Liver (tissue), 9 donors: ENCODE data around the gene LGALS12. TPM values are rescaled to one million over a fixed set of nuclear protein-coding genes. Genes with fewer than 3 reads are reported as not detected.

Experiments used
- DNase-seq: peaks from one replicate; pipeline ENCODE4 v3.0.0-alpha.2; 2017; ENCODE audit warnings: low spot score
- H3K27ac ChIP-seq, 2 donors: one replicate each; pipeline ENCODE4 v1.7.0; 2013; ENCODE audit warnings: inconsistent platforms in 2 of 2, low read length in 2 of 2, control low read depth in 1 of 2, low read depth in 1 of 2, mild to moderate bottlenecking in 1 of 2
- H3K27me3 ChIP-seq, 4 donors: one replicate each; pipeline versions ENCODE4 v1.6.1 to v1.7.0; 2013; ENCODE audit warnings: low read length in 3 of 4, inconsistent platforms in 1 of 4, mild to moderate bottlenecking in 1 of 4, moderate library complexity in 1 of 4; ENCODE audit not compliant: control insufficient read depth in 4 of 4, insufficient read depth in 4 of 4
- H3K36me3 ChIP-seq, 4 donors: one replicate each; pipeline versions ENCODE4 v1.6.1 to v1.7.0; 2013; ENCODE audit warnings: low read length in 3 of 4, mild to moderate bottlenecking in 3 of 4, low read depth in 1 of 4, moderate library complexity in 1 of 4; ENCODE audit not compliant: control insufficient read depth in 4 of 4, insufficient read depth in 3 of 4
- H3K4me1 ChIP-seq, 4 donors: one replicate each; pipeline versions ENCODE4 v1.6.1 to v1.7.0; 2013; ENCODE audit warnings: low read length in 3 of 4, mild to moderate bottlenecking in 3 of 4, moderate library complexity in 1 of 4; ENCODE audit not compliant: control insufficient read depth in 4 of 4, insufficient read depth in 4 of 4
- H3K4me3 ChIP-seq, 3 donors: one replicate each; pipeline versions ENCODE4 v1.6.1 to v1.7.0; 2013; ENCODE audit warnings: low read length in 3 of 3, control low read depth in 1 of 3, low read depth in 1 of 3, mild to moderate bottlenecking in 1 of 3
- H3K9ac ChIP-seq, 2 donors: one replicate each; pipeline ENCODE4 v1.7.0; 2013; ENCODE audit warnings: low read length in 2 of 2, mild to moderate bottlenecking in 2 of 2, moderate library complexity in 2 of 2, control low read depth in 1 of 2, low read depth in 1 of 2
- H3K9me3 ChIP-seq, 4 donors: one replicate each; pipeline versions ENCODE4 v1.6.1 to v1.7.0; 2013; ENCODE audit warnings: low read length in 3 of 4; ENCODE audit not compliant: control insufficient read depth in 4 of 4
- EGR1 ChIP-seq, 2 donors: IDR thresholded peaks; 2 replicates each; pipeline ENCODE4 v1.6.1; 2016 to 2018; ENCODE audit warnings: antibody characterized with exemption in 2 of 2, low read depth in 2 of 2
- FOXA1 ChIP-seq: IDR thresholded peaks from 2 replicates; pipeline ENCODE4 v1.6.1; 2016; ENCODE audit warnings: antibody characterized with exemption
- FOXA2 ChIP-seq: IDR thresholded peaks from 2 replicates; pipeline ENCODE4 v1.6.1; 2016; ENCODE audit warnings: antibody characterized with exemption
- GABPA ChIP-seq, 2 donors: IDR thresholded peaks in 1 of 2; conservative IDR thresholded peaks in 1 of 2; 2 replicates each; pipeline ENCODE4 v1.6.1; 2016; ENCODE audit warnings: antibody characterized with exemption in 2 of 2, mild to moderate bottlenecking in 1 of 2, moderate library complexity in 1 of 2
- HNF4A ChIP-seq, 2 donors: conservative IDR thresholded peaks; 2 replicates each; pipeline ENCODE4 v1.6.1; 2016; ENCODE audit warnings: antibody characterized with exemption in 2 of 2, mild to moderate bottlenecking in 2 of 2
- HNF4G ChIP-seq: IDR thresholded peaks from 2 replicates; pipeline ENCODE4 v1.6.1; 2016; ENCODE audit warnings: antibody characterized with exemption
- JUND ChIP-seq, 2 donors: IDR thresholded peaks; 2 replicates each; pipeline ENCODE4 v1.6.1; 2016; ENCODE audit warnings: antibody characterized with exemption in 2 of 2
- NR2F2 ChIP-seq: IDR thresholded peaks from 2 replicates; pipeline ENCODE4 v1.6.1; 2016; ENCODE audit warnings: antibody characterized with exemption
- RAD21 ChIP-seq, 2 donors: IDR thresholded peaks; 2 replicates each; pipeline ENCODE4 v1.6.1; 2016; ENCODE audit warnings: antibody characterized with exemption in 2 of 2, mild to moderate bottlenecking in 2 of 2
- RXRA ChIP-seq, 2 donors: IDR thresholded peaks; 2 replicates each; pipeline ENCODE4 v1.6.1; 2017 to 2018; ENCODE audit warnings: antibody characterized with exemption in 2 of 2, mild to moderate bottlenecking in 1 of 2
- SP1 ChIP-seq: IDR thresholded peaks from 2 replicates; pipeline ENCODE4 v1.6.1; 2018; ENCODE audit warnings: antibody characterized with exemption, mild to moderate bottlenecking
- TAF1 ChIP-seq: conservative IDR thresholded peaks from 2 replicates; pipeline ENCODE4 v1.6.1; 2016; ENCODE audit warnings: antibody characterized with exemption, mild to moderate bottlenecking
- YY1 ChIP-seq: IDR thresholded peaks from 2 replicates; pipeline ENCODE4 v1.6.1; 2016; ENCODE audit warnings: antibody characterized with exemption, mild to moderate bottlenecking
- WGBS: extraction: QIAGEN DNeasy Blood & Tissue Kit; methylation state at CpG from one replicate; pipeline ENCODE4 v1.1.7; 2013; 5-methylcytosine and 5-hydroxymethylcytosine counted together
- polyA plus RNA-seq, 2 donors: library from polyadenylated mRNA; stranded (reverse) in 1 of 2; unstranded in 1 of 2; fragments of 200-250 nt in 1 of 2; fragments of >200 nt in 1 of 2; fragmentation: Nextera tagmentation in 1 of 2; extraction: Ambion mirVana in 1 of 2; gene quantifications; one replicate each; pipeline versions ENCODE4 v1.2.1 to v1.2.3, GENCODE V29; 2013 to 2015
- total RNA-seq, 2 donors: library from RNA; depleted of rRNA; stranded (reverse); fragments of >200 nt; gene quantifications; one replicate each; pipeline ENCODE4 v1.2.3, GENCODE V29; 2014
- TF ChIP-seq, protein P1 (sequence below): IDR thresholded peaks from 2 replicates; pipeline ENCODE4 v1.6.1; 2016; ENCODE audit warnings: antibody characterized with exemption
- TF ChIP-seq, protein P2 (sequence below): IDR thresholded peaks from 2 replicates; pipeline ENCODE4 v1.6.1; 2016; ENCODE audit warnings: antibody characterized with exemption
- TF ChIP-seq, protein P3 (sequence below): IDR thresholded peaks from 2 replicates; pipeline ENCODE4 v1.6.1; 2016; ENCODE audit warnings: antibody characterized with exemption
- TF ChIP-seq, protein P4 (sequence below): fragments of 150-350 bp; IDR thresholded peaks from 2 replicates; pipeline ENCODE4 v1.5.1; 2017; ENCODE audit warnings: improper control_type of control experiment, low read depth, low read length; ENCODE audit not compliant: missing input control
- TF ChIP-seq, protein P5 (sequence below): IDR thresholded peaks from 2 replicates; pipeline ENCODE4 v1.6.1; 2016; ENCODE audit warnings: antibody characterized with exemption, mild to moderate bottlenecking
- donor health status: healthy.
- donor health status: healthy.
- donor health status: healthy.
- donor health status: healthy.
- donor health status: healthy.

LGALS12 gene
- total and polyA plus RNA-seq, 4 donors, result 0.03 to 0.98 TPM; not detected in 2

DNA sequence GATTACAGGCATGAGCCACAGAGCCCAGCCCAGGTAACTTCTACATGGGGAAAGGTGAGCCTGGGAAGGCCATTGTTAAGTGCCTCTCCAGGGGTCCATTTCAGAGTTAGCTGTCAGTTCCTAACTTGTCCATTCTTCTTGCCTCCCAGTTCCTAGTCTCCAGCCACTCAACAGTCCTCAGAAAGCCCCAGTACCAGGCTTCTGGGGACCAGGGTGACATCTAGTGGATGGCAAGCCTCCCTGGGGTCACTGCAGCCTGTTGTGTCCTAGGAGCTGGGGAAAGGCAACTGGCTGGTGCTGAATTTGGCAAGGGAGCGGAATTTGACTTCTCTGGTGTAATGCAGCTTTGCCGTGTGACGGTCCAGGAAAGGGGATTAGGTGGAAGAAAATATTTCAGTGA, 2.1 kb downstream of the LGALS12 start (continued):
- TF ChIP-seq, protein P1, sequence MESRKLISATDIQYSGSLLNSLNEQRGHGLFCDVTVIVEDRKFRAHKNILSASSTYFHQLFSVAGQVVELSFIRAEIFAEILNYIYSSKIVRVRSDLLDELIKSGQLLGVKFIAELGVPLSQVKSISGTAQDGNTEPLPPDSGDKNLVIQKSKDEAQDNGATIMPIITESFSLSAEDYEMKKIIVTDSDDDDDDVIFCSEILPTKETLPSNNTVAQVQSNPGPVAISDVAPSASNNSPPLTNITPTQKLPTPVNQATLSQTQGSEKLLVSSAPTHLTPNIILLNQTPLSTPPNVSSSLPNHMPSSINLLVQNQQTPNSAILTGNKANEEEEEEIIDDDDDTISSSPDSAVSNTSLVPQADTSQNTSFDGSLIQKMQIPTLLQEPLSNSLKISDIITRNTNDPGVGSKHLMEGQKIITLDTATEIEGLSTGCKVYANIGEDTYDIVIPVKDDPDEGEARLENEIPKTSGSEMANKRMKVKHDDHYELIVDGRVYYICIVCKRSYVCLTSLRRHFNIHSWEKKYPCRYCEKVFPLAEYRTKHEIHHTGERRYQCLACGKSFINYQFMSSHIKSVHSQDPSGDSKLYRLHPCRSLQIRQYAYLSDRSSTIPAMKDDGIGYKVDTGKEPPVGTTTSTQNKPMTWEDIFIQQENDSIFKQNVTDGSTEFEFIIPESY, result no peak
- no peak for TF ChIP-seq FOXA2
- peak; percentile 62 to 77 for TF ChIP-seq RXRA (IDR thresholded peaks at IDR 0.05)
- peak; percentile 89 to 92 for TF ChIP-seq RAD21 (IDR thresholded peaks at IDR 0.05)
- no peak for TF ChIP-seq TAF1

DNA sequence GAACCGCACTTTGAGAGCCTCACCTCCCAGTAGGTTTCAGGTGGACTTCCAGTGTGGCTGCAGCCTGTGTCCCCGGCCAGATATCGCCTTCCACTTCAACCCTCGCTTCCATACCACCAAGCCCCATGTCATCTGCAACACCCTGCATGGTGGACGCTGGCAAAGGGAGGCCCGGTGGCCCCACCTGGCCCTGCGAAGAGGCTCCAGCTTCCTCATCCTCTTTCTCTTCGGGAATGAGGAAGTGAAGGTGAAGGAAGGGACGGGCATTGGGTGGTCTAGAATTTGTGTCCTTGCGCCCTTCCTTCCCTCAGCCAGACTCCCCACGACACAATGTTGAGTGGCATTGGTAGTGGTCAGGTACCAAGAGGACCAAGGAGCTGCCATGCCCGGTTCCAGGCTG, 2.9 kb downstream of the LGALS12 start:
- DNase-seq, result no peak
- no peaks in the 10 kb centered on the region for H3K36me3 ChIP-seq
- peaks cover 16 to 48% (median 38%) of the 10 kb centered on the region in 4 donors for H3K4me1 ChIP-seq
- H3K27ac ChIP-seq, result no peak overlapping the region
- H3K27me3 ChIP-seq, result no peaks in the 10 kb centered on the region
- TF ChIP-seq, protein P1, result no peak
- TF ChIP-seq, protein P2, sequence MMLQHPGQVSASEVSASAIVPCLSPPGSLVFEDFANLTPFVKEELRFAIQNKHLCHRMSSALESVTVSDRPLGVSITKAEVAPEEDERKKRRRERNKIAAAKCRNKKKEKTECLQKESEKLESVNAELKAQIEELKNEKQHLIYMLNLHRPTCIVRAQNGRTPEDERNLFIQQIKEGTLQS, result no peak
- TF ChIP-seq RXRA (IDR thresholded peaks at IDR 0.05) (no peak), EGR1 (IDR thresholded peaks at IDR 0.05; ENCODE audit: low read depth in 2 of 2) (no peak), SP1 (no peak), JUND (IDR thresholded peaks at IDR 0.05) (no peak), NR2F2 (no peak), FOXA2 (no peak), GABPA (IDR thresholded peaks at IDR 0.05 in 1 of 2, conservative IDR thresholded peaks at IDR 0.05 in 1 of 2) (no peak)
- TF ChIP-seq, protein P3, sequence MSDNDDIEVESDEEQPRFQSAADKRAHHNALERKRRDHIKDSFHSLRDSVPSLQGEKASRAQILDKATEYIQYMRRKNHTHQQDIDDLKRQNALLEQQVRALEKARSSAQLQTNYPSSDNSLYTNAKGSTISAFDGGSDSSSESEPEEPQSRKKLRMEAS, result no peak
- H3K9me3 ChIP-seq, result no peaks in the 10 kb centered on the region
- H3K9ac ChIP-seq, result no peak overlapping the region
- WGBS, result 91% methylated on average over 12 of the region's 12 CpGs
- H3K4me3 ChIP-seq, result no peak overlapping the region

DNA sequence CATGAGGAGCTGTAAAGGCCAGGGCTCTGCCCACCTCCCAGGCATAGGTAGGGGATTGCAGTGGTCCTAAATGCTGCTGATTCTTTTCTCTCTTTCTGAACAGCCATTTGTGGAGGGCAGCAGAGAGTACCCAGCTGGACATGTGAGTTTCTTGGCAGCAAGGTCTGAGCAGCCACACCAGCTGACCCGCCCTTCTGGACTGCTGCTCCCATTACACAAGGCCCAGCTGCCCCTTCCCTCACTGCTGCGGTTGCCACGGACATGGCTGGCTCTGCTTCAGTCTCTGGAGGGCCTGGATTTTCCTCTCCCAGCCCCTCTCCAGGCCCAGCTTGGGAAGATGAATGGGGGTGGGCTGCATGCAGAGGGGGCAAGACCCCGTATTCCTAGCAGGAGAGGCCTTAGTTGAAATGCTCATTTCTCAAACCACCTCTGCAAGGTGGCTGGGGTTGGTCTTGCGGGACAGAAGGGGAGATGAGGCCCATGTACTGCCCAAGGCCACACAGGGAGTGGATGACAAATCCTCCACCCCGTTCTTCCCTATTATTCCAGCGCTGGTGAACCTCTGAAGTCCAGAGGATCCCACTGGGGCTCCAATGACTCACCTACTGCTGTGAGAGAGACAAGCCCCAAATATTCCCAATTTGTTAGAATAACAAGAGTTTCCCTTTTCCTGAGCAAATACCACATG, 4.6 kb downstream of the LGALS12 start:
- Histone ChIP-seq H3K4me3 (no peak overlapping the region), H3K9me3 (no peaks in the 10 kb centered on the region), H3K4me1 (peaks cover 8 to 33% (median 23%) of the 10 kb centered on the region in 4 donors), H3K27ac (peak overlapping the region in 1 of 2 donors; percentile 43), H3K27me3 (no peaks in the 10 kb centered on the region), H3K9ac (no peak overlapping the region), H3K36me3 (no peaks in the 10 kb centered on the region)
- DNase-seq, result peak; percentile 29
- 66% methylated on average over 7 of the region's 7 CpGs for WGBS
- TF ChIP-seq FOXA1 (no peak), EGR1 (IDR thresholded peaks at IDR 0.05; ENCODE audit: low read depth in 2 of 2) (no peak), YY1 (peak; percentile 82), TAF1 (no peak), GABPA (IDR thresholded peaks at IDR 0.05 in 1 of 2, conservative IDR thresholded peaks at IDR 0.05 in 1 of 2) (peak in 1 of 2 donors; percentile 18), NR2F2 (no peak), HNF4G (peak; percentile 47), RAD21 (IDR thresholded peaks at IDR 0.05) (peak; percentile 21 to 60), SP1 (peak; percentile 77), FOXA2 (no peak), JUND (IDR thresholded peaks at IDR 0.05) (no peak), HNF4A (conservative IDR thresholded peaks at IDR 0.05) (peak; percentile 95 to 97), RXRA (IDR thresholded peaks at IDR 0.05) (peak; percentile 74 to 85)
- TF ChIP-seq, protein P4, sequence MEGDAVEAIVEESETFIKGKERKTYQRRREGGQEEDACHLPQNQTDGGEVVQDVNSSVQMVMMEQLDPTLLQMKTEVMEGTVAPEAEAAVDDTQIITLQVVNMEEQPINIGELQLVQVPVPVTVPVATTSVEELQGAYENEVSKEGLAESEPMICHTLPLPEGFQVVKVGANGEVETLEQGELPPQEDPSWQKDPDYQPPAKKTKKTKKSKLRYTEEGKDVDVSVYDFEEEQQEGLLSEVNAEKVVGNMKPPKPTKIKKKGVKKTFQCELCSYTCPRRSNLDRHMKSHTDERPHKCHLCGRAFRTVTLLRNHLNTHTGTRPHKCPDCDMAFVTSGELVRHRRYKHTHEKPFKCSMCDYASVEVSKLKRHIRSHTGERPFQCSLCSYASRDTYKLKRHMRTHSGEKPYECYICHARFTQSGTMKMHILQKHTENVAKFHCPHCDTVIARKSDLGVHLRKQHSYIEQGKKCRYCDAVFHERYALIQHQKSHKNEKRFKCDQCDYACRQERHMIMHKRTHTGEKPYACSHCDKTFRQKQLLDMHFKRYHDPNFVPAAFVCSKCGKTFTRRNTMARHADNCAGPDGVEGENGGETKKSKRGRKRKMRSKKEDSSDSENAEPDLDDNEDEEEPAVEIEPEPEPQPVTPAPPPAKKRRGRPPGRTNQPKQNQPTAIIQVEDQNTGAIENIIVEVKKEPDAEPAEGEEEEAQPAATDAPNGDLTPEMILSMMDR, result peak; percentile 7
- TF ChIP-seq, protein P5, sequence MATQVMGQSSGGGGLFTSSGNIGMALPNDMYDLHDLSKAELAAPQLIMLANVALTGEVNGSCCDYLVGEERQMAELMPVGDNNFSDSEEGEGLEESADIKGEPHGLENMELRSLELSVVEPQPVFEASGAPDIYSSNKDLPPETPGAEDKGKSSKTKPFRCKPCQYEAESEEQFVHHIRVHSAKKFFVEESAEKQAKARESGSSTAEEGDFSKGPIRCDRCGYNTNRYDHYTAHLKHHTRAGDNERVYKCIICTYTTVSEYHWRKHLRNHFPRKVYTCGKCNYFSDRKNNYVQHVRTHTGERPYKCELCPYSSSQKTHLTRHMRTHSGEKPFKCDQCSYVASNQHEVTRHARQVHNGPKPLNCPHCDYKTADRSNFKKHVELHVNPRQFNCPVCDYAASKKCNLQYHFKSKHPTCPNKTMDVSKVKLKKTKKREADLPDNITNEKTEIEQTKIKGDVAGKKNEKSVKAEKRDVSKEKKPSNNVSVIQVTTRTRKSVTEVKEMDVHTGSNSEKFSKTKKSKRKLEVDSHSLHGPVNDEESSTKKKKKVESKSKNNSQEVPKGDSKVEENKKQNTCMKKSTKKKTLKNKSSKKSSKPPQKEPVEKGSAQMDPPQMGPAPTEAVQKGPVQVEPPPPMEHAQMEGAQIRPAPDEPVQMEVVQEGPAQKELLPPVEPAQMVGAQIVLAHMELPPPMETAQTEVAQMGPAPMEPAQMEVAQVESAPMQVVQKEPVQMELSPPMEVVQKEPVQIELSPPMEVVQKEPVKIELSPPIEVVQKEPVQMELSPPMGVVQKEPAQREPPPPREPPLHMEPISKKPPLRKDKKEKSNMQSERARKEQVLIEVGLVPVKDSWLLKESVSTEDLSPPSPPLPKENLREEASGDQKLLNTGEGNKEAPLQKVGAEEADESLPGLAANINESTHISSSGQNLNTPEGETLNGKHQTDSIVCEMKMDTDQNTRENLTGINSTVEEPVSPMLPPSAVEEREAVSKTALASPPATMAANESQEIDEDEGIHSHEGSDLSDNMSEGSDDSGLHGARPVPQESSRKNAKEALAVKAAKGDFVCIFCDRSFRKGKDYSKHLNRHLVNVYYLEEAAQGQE, result peak; percentile 41
- TF ChIP-seq, protein P3, result peak; percentile 68
